ENCODE measurements around the gene MTERF2. TPM values are rescaled to one million over a fixed set of nuclear protein-coding genes. Genes with fewer than 3 reads are reported as not detected.

Gene MTERF2
- total and polyA plus RNA-seq, 2 experiments from 2014 or later, result 16.7 to 20.6 TPM

GRCh38 chr12:106976668-106977067, 10.3 kb downstream of the MTERF2 start:
- TF ChIP-seq EZH2phosphoT487 (IDR thresholded peaks at IDR 0.05; ENCODE audit: low read depth, severe bottlenecking, unreplicated experiment) (no peak), EZH2 (IDR thresholded peaks at IDR 0.05; ENCODE audit: borderline replicate concordance) (no peak), CTCF (IDR thresholded peaks at IDR 0.05; ENCODE audit: poor library complexity) (no peak)
- H3K4me3 ChIP-seq, result no peak overlapping the region
- WGBS (ENCODE audit: low lambda C conversion rate, missing lambda C conversion rate), result 89% methylated on average over 1 of the region's 1 CpG
- H3K27me3 ChIP-seq, result no peaks in the 10 kb centered on the region
- H3K4me1 ChIP-seq (ENCODE audit: insufficient read depth), result peaks cover 58% of the 10 kb centered on the region
- no peaks in the 10 kb centered on the region for H3K9me3 ChIP-seq (ENCODE audit: low read depth)
- peaks cover under 1% of the 10 kb centered on the region for H3K36me3 ChIP-seq (replicated peaks; ENCODE audit: insufficient read depth, low read depth)
- H3K27ac ChIP-seq, result peak overlapping the region; percentile 80
- H3K79me2 ChIP-seq, result peaks cover 25% of the 10 kb centered on the region
- peaks cover 20% of the 10 kb centered on the region for H4K20me1 ChIP-seq (ENCODE audit: insufficient read depth, poor library complexity, severe bottlenecking)
- H3K4me2 ChIP-seq, result peak overlapping the region; percentile 2
- no peaks in the 10 kb centered on the region for H3K9me2 ChIP-seq (replicated peaks; ENCODE audit: insufficient read depth)
- no peak for DNase-seq (ENCODE audit: low spot score)
- H2AFZ ChIP-seq, result no peak overlapping the region

- H3K4me3 ChIP-seq, result no peak overlapping the region
- peaks cover 27% of the 10 kb centered on the region for H3K79me2 ChIP-seq
- H3K9me3 ChIP-seq (ENCODE audit: low read depth), result no peaks in the 10 kb centered on the region
- WGBS (ENCODE audit: low lambda C conversion rate, missing lambda C conversion rate), result 76% methylated on average over 3 of the region's 3 CpGs
- H2AFZ ChIP-seq, result no peak overlapping the region
- peak overlapping the region; percentile 80 for H3K27ac ChIP-seq
- TF ChIP-seq EZH2 (IDR thresholded peaks at IDR 0.05; ENCODE audit: borderline replicate concordance), result no peak
- no peak for TF ChIP-seq EZH2phosphoT487 (IDR thresholded peaks at IDR 0.05; ENCODE audit: low read depth, severe bottlenecking, unreplicated experiment)
- TF ChIP-seq CTCF (IDR thresholded peaks at IDR 0.05; ENCODE audit: poor library complexity), result no peak
- H3K9me2 ChIP-seq (replicated peaks; ENCODE audit: insufficient read depth), result no peaks in the 10 kb centered on the region
- H3K27me3 ChIP-seq, result no peaks in the 10 kb centered on the region
- DNase-seq (ENCODE audit: low spot score), result peak; percentile 52
- peaks cover 25% of the 10 kb centered on the region for H4K20me1 ChIP-seq (ENCODE audit: insufficient read depth, poor library complexity, severe bottlenecking)
- peaks cover 3% of the 10 kb centered on the region for H3K36me3 ChIP-seq (replicated peaks; ENCODE audit: insufficient read depth, low read depth)
- H3K4me1 ChIP-seq (ENCODE audit: insufficient read depth), result peaks cover 58% of the 10 kb centered on the region
- H3K4me2 ChIP-seq, result peak overlapping the region; percentile 2
These were observed 10.8 kb downstream of the MTERF2 start for GRCh38 chr12:106975993-106976658.

GRCh38 chr12:106975098-106975497, 11.8 kb downstream of the MTERF2 start:
- Histone ChIP-seq H3K36me3 (replicated peaks; ENCODE audit: insufficient read depth, low read depth) (peaks cover 3% of the 10 kb centered on the region), H4K20me1 (ENCODE audit: insufficient read depth, poor library complexity, severe bottlenecking) (peaks cover 30% of the 10 kb centered on the region), H3K79me2 (peaks cover 36% of the 10 kb centered on the region), H3K27ac (peak overlapping the region; percentile 80), H3K27me3 (no peaks in the 10 kb centered on the region), H2AFZ (no peak overlapping the region), H3K4me3 (no peak overlapping the region), H3K9me2 (replicated peaks; ENCODE audit: insufficient read depth) (no peaks in the 10 kb centered on the region), H3K9me3 (ENCODE audit: low read depth) (no peaks in the 10 kb centered on the region), H3K4me2 (no peak overlapping the region), H3K4me1 (ENCODE audit: insufficient read depth) (peaks cover 58% of the 10 kb centered on the region)
- TF ChIP-seq EZH2 (IDR thresholded peaks at IDR 0.05; ENCODE audit: borderline replicate concordance) (no peak), EZH2phosphoT487 (IDR thresholded peaks at IDR 0.05; ENCODE audit: low read depth, severe bottlenecking, unreplicated experiment) (no peak), CTCF (IDR thresholded peaks at IDR 0.05; ENCODE audit: poor library complexity) (no peak)
- 90% methylated on average over 8 of the region's 8 CpGs for WGBS (ENCODE audit: low lambda C conversion rate, missing lambda C conversion rate)
- no peak for DNase-seq (ENCODE audit: low spot score)
